HG03558 (cell line): Measurements from ENCODE around the gene IGSF22.

Experiments
- ATAC-seq: cut with Tn5 transposase; IDR thresholded peaks from one replicate; pipeline ENCODE4 v1.9.1; 2021; ENCODE audit warnings: moderate number of reproducible peaks; ENCODE audit not compliant: unreplicated experiment; ENCODE audit errors: extremely low read depth

IGSF22 gene

DNA sequence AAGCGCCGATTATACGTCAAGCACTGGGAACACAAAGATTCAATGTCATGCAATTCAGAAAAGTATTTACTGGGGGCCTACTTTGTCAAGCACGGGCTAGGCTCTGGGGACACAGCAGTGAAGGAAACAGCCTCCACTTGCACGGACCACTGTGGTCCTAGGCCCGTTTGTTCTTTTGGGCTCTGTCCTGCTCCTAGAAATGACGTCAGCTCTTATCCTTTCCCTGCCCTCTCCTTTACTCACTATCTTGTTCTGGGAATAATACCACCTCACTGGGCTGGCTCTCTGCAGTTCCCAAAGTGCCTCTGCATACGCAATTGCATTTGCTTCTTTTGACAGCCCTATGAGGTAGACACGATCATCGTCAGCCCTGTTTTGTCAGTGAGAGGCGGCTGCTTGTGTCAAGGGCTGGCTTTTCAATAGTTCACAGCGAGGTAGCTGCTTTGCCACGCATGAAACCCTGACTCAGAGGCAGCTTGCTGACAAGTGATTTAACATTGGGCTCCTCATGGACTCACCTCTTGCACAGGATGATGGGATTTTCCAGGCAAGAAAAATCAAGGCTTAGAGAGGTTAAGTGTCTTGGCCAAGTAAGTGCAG, 22.9 kb upstream of the IGSF22 start:
- ATAC-seq, result no peak

DNA sequence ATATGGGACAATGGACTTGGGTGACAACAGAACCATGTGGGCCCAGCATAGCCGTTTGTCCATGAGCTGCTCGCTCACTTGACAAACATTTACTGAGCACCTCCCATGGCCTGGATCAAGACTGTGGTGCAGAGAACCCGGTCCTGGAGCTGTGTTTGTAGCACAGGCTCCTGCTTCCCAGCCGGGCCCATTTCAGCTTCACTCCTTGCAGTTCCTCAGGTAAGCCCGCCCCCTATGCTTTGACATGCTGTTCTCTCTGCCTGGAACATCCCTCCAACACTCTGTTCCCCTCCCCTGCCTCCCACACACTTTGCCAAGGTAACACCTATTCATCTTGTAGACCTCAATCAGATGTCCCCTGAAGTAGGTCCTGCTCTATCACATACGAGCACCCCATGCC, 19.3 kb upstream of the IGSF22 start:
- no peak for ATAC-seq

DNA sequence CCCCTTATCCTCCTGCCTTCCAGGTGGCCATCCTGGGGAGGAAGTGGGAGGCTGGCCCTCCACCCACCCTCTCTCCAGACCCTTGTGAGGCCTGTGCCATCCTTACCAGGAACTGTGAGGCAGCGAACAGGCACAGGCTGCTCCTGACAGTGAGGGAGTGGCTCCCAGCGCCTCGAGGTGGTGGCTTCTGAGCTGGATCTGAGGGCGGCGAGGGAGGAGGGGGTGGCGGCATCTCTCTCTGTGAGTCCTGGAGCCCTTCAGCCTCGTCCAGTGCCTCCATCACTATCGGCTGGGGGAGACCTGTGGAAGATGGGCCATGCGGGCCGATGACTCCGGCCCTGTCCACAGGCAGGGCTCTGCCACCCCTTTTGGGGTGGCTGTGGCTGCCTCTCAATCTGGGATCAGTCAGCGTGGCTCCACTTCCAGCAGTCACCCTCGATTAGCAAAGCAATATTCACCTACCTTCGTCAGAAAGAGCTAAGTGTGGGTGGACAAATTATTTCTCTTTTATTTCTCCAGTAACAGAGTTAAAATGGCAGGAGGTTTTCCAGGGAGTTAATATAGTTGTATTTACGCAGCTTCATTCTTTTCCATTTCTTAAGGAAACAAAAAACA, 18.0 kb upstream of the IGSF22 start:
- no peak for ATAC-seq

DNA sequence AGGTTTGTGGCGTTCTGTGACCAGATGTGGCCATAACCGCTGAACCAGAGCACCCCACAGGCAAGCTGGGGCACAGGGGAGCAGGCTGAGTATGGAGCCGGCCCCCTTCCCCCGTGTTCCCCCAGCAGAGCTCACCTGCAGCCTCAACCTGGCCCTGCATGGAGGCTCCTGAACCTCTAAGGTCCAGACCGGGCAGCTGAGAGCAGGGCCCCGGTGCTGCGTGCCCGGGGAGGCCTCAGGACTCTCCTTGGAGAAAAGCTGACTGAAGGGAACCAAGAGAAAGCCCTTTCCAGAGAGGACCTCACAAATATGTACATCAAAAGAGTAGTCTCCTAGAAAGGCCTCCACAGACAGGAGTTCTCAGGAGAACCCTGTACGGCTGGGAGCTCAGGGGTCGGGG, 17.4 kb upstream of the IGSF22 start:
- ATAC-seq, result no peak

DNA sequence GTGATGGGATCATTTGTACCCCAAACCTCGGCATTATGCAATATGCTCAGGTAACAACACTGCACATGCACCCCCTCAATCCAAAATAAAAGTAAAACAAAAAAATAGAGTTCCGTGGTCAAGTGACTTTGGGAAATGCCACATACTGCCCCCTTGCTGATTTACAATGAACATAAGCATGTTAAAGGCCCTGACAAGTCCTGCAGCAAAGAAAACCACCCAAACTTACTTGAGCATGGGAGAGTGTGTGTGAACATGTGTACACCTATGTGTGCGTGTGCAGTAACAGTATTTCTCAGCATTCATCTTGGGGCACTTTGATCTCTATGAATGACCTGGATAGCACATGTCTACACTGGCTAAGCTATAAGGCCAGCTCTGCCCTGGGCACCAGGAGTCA, 15.8 kb upstream of the IGSF22 start:
- no peak for ATAC-seq

DNA sequence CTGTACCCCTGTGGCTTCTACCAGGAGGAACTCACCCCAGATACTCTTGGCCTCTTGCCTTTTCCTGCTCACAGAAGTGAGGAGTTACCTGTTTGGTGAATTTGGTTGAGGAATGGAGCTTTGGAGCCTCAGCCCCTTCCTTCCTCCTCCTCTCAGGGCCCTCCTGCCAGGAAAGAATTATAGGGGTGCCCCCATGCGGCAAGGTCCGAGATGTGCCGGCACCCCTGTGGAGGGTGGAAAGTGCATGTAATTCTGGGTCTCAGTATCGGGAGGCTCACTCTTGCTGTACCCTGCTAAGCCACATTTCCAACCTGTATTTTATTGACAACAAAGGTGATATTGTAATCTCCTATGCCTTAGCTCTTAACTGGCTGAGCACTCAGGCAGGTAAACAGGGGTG, 13.7 kb upstream of the IGSF22 start:
- no peak for ATAC-seq

DNA sequence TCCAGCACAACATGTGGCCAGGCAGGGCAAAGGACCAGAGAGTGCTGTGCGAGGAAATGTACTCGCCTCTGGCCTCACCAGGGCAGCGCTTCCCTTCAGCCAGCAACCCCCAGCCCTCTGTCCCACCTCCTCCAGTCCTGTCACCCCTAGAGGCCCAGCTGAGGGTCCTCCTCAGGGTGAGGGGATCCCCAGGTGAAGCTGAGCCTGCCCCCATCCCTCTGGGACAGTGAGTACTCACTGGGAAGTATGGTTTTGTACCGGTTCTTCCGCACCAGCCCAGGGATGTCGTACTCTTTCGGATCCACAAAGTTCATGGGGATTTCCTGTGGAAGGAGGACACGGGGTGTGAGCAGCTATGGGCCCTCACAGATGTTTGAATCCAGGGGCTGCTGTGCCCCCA, 11.7 kb upstream of the IGSF22 start:
- ATAC-seq, result no peak

DNA sequence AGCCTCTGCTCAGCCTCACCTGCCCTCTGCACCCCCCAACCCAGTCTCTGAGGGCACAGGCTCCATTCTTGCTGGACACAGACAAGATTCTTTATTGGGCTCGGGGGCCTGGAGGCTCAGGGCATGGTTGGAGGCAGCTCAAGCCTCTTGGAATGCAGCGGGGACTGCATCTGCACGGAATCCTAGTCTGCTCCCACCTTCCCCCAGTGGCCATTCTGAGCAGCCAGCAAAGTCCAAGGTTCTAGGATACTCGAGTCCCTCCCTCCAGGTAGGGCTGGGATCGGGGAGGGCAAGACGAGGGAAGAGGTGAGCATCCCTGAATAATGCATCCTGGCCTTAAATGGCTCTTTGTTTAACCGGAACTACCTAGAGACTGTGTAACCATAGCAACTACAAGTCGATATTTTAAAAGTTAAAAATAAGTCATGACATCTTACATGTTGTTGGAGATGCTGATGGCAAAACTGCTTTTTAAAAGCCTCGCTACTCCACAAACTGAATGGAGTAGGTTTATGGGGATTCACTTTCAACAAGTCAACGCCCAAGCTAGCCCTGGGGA, 10.7 kb upstream of the IGSF22 start:
- no peak for ATAC-seq

DNA sequence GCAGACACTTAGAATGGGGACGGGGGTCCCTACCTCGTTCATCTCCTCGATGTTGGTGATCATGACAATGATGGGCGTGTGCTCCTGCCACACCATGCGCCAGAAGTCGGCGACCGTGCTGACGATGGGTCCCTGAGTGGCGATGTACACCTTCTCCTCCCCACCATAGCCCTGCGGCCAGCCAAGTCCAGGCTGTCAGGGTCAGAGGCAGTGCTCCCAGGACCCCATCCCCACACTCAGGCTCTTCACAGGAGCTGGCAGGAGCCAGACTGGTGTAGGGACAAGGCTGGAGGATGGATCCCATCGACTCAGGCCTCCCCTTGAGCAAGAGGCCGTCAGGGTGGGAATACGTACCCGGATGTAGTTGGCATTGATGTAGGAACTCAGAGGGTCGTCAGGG, 7.2 kb upstream of the IGSF22 start:
- ATAC-seq, result no peak

DNA sequence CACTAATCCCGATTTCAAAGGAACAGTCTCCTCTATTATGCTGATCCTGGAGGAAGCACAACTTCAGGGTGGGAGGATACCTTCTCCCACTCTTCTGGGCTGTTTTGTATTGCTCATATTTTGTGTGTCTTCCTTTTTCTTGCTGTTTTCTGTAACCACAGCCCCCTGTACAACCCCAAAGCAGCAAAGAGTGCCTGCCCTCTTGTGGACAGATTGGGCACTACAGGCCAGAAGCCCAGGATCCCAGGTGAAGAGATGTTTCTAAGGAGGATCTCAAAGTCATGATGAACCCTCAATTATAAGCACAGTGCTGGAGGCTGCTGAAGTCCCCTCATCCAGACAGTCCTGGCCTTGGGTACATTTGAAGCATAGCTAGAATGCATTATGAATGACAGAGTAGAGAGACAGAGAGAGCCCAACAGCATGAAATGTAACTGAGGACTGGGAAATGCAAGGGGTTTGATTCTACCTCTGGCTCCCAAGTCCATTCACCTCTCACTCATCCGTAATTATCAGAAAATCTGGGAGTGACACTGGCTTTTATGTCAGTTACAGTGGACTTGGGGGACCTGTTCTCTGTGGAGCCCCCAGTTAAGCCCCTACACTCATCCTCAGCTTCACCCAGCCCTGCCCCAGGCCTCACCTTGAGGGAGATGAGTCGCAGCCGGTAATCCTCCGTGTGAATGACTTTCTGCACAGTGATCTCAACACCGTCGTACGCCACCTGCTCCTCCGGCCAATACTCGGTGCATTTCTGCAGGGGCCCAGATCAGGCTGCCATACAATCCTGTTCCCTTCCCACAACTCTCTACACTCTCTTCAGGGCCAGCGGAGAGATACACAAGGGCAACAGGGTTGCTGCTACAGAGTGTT, 6.2 kb upstream of the IGSF22 start:
- no peak for ATAC-seq

DNA sequence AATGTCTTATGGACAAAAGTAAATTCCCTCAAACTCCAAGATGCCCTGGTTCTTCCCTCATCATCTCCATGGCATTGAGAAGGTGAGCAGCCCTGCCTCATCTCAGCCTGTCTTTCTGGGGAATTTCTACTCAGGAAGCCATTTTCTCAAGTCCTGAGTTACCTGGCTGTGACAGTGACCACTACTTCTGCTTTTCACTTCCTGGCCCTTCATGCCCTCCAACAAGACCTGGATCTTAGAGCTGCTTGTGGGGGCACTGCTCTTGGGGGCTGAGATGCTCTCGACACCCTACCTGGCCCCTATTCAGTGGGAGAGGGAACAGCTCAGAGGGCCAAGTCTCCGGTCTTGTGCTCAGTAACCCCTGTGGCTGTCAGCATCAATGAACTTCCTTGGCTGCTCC, 5.5 kb upstream of the IGSF22 start:
- ATAC-seq, result no peak

DNA sequence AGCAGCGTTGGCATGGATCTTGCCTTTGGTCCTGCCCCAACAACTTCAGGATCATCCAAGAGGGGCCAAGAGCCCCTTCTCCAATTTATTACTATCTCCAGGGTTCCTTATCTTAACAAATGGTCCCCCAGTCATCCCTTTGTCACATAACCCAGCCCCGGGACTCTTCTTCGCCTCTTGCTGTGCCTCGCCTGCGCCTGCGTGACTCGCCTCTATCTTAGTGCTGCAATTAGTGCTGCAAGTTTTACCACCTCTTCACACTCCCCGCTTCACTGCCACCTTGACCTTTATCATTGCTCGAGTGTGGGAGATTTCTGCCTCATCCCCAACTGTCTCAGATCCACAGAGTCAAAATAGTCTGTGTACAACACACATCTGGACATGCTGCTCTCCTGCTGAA, 4.0 kb upstream of the IGSF22 start:
- ATAC-seq, result no peak

DNA sequence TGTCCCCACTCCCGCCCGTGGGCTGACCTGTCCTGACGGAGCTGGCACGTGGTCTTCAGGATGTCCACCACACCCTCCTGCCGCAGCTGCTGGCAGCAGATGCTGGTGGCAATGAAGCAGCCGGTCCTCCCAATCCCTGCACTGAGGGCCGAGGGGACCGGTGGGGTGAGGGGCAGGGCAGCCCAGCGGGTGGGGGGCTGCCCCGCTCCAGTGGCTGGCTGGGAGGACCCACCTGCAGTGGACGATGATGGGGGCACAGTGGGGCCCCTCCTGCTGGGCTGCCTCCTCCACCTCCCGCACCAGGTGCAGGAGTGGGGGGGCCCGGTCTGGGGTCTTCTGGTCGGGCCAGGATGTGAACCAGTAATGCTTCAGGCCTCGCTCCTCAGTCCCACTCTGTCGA, 3.4 kb upstream of the IGSF22 start:
- no peak for ATAC-seq

DNA sequence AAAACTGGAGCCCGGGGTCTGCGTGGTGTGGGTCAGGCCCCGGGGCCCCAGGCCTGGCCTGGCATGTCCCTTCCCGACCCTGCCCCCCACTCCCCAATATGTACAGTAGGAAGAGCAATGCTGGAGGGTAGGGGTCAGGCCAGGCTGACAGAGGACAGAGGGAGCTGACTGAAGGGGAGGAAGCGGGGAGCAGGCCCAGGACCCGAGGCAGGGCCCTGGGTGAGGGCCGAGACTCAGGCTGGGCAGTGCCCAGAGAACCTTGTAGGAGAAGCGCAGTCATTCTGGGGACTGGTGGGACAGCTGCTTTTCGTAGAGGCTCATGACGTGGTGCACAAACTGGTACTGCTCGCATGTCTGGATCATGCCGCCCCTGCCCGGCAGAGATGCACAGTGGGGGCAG, 2.7 kb upstream of the IGSF22 start:
- ATAC-seq, result no peak

DNA sequence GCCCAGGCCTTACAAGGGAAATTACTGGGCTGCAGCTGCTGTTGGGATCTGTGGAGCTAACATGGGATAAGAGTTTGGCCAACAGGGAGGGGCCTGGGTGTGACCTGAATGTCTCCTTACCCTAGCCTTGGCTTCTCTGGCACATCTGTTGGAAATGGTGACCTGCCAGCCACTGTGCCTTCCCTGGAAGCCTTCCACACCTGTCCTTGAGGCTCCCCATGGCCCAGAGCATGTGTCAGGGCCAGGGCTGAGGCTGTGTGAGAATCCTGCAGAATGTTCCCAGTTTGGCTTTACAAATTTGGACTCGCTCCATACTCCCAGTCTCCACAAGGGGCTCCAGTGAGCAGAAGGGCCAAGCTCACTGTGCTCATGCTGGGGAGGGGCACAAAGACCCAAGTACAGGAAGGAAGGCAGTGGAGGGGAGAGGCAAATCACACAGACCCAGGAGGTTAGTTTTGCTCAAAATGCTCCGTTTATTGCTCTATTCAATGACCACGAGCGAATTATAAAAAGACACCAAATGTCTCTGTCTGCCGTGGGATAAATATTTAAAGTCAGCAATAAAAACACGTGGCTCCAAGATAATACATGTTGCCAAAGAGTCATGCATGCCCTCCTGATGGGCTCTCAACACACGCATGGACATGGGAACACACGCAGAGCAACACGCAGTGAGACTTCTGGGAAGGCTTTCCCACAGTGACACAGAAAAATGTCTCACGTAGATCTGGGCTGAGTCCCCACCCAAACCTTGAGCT, 1.7 kb upstream of the IGSF22 start:
- ATAC-seq, result no peak

DNA sequence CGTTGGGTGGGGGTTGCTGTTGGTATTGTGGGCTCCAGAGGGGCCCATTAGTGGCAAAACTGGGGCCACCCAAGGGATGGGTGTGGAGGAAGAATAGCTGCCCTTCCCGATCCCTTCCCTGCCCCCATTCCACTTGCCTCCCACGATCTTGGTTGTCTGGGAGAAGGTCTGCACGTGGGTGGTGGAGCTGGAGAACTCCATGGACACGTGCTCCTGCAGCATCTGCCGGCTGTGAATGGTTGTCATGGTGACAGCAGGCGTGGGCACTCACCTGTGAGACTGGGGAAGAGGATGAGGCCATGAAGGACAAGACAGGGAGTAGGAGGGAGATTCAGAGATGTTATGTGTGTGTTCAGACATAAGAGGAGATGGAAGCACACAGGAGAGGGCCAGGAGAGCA, 2.0 kb downstream of the IGSF22 start:
- ATAC-seq, result no peak

DNA sequence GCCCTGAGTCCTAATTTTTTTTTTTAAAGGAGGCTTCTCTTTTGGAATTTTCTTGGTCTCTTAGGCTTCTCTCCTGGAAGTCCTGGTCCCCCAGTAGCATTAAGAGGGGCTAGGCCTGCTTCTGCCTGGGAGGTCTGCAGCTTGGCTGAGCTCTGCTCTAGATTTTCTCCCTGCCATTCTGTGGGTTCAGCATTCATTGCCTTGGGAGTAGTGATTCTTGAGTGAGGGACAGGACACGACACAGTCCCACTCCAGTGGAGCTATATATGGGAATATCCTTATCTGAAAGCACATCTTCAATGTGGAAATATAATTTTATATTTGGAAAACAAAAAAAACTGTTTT, 3.7 kb downstream of the IGSF22 start:
- ATAC-seq, result no peak

DNA sequence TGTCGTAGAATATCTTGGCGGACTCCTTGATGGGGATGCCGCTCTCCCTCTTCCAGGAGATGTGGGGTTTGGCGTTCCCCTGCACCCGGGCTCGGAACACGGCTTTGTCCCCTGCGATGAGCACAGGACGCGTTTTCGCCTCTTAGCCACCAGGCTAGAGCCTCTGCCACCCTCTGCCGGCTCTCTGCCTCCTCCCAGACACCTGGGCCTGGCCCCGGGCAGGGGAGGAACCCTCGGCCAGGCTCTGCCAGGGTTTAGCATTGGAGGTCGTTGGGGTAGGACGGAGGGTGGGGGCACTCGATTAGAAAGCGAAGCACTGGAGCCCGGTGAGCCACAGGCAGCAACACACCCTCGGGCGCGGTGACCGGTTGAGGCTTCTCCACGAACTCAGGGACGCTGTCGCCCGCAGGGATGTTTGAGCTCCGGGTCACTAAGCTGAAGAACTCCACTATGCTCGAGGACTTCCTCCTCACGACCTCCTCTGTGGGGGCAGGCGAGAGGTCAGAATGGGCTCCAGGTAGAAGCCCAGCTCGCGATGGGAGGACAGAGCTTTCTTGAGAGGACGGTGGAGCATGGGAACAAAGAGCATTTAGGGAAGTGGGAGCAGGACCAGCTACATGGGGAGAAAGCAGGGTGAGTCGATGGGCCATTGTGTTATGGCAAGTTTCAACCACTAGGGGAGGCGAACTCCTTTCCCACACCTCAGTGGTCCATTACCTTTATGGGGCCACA, 4.3 kb downstream of the IGSF22 start:
- peak; percentile 39 for ATAC-seq

DNA sequence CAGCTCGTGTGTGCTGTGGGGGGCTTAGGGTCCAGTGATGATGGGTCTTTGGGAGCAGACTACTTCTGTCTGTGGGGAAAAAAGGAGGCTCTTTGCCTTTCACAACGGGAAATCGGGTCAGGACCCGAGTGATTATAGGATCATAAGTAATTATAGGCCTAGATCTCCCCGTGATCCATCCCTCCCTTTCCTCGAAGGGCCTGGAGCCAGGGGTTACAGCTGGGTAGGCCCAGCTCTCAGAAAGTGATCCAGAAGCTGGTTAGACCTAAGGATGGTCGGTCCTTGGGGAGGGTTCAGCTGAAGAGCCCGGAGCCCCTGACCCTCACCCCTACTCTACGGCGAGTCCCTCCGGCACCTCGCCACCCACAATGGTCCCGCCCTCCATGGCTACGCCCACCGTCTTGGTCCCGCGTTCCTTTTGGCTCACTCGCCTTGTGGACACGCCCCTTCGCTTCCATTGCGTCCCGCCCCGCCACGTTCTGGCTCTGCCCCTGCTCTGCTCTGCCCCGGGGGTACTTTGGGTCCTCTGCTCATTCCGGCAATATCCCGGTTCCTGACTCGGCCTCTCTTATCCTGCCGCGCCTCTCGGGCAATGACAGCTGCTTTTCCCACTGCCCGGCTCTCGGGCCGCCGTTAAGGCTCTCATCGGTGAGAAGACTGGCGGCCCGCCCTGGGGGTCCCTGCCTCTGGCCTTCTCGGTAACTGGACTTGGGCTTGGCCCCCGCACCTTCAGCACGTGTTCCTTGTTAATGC, 5.0 kb downstream of the IGSF22 start:
- ATAC-seq, result no peak
